ES-I3 (cell line): ENCODE data around the gene HLF.

Experiments
- H3K36me3 ChIP-seq: 2 replicates; pipeline ENCODE4 v1.6.1; 2013; ENCODE audit warnings: mild to moderate bottlenecking, low read length, control low read depth, moderate library complexity; ENCODE audit not compliant: insufficient read depth
- H3K4me1 ChIP-seq: 2 replicates; pipeline ENCODE4 v1.6.1; 2013; ENCODE audit warnings: mild to moderate bottlenecking, control low read depth, low read length; ENCODE audit not compliant: insufficient read depth
- H3K9ac ChIP-seq: 2 replicates; pipeline ENCODE4 v1.6.1; 2013; ENCODE audit warnings: low read depth, mild to moderate bottlenecking, low read length, moderate library complexity
- H3K9me3 ChIP-seq: 2 replicates; pipeline ENCODE4 v1.6.1; 2013; ENCODE audit warnings: mild to moderate bottlenecking, low read length, moderate library complexity; ENCODE audit not compliant: control insufficient read depth, insufficient read depth

HLF gene

GRCh38 chr17:55368706-55369105, 103.9 kb downstream of the HLF start:
- no peaks in the 10 kb centered on the region; the same call in 1 of the 2 replicates for H3K4me1 ChIP-seq
- H3K9me3 ChIP-seq, result peaks cover 7% of the 10 kb centered on the region; the same call in 1 of the 2 replicates
- H3K36me3 ChIP-seq, result no peaks in the 10 kb centered on the region
- H3K9ac ChIP-seq, result no peak overlapping the region
